HG02943 (cell line): Measurements from ENCODE around the gene MT3.

ENCODE experiments used
- ATAC-seq: cut with Tn5 transposase; IDR thresholded peaks from one replicate; pipeline ENCODE4 v1.9.1; 2021; ENCODE audit warnings: mild to moderate bottlenecking, low read depth, moderate library complexity; ENCODE audit not compliant: unreplicated experiment

Gene MT3

DNA sequence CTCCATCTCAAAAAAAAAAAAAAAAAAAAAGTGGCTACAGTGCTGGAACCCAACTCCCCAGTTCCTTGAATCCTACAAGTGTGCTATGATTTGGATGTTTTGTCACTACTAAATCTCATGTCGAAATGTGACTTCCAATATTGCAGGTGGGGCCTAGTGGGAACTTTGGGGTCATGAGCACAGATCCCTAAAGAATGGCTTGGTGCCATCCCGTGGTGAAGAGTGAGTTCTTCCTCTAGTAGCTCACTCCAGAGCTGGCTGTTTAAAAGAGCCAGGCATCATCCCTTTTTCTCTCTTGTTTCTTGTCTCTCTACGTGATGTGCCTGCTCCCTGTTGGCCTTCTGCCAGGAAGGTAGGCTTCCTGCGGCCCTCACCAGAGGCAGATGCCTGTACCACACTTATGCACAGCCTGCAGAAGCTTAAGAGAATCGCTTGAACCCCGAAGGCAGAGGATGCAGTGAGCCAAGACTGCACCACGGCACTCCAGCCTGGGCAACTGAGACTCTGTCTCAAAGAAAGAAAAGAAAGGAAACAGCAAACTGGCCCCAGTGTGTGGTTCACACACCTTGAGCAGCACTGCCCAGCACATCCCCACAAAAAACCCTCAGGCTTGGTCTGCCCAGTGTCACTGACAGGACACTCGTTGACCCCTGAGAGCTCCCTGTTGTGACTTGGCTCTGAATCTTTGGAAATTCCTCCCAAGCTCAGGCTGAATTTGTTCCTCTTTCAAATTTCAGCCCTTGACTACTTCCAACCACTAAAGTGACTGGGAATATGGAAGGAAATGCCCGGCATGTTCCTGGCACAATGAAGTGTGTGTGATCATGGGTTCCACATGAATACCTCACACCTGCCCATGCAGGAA lies 39.4 kb downstream of the MT3 start:
- ATAC-seq, result no peak

DNA sequence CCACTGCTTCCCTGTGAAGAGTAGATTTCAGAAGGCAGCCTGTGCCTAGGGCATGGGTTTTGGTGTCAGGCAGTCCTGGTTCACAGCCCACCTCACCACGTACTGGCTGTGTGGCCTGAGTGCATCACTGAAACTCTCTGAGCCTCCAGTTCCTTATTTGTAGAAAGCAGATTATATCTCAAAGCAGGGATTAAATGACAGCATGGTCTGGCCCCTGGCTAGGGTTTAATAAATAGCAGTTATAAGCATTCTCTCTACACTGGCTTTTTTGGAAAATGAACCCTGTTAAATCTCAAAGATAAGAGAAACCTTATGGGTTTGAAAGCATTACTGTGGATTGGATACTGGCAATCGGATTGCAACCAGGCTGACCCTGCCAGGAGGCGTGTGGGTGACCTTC lies 40.2 kb downstream of the MT3 start:
- no peak for ATAC-seq

DNA sequence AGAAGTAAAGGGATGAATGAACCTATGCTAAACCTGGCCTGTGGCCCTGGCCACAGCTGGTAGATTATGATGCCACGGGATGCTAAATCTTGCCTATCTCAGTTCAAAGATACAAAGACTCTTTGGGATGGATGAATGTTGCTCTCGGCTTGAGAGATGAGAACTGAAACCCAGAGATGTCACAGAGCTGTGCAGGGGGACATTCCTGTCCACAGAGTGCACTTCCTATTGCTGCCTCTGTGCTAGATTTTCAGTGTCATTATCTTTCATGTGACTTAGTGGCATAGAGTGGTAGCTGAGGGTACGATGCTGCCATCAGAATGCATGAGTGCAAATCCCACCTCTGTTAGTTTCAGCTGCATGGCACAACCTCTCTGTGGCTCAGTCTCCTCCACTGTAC lies 40.8 kb downstream of the MT3 start:
- no peak for ATAC-seq

DNA sequence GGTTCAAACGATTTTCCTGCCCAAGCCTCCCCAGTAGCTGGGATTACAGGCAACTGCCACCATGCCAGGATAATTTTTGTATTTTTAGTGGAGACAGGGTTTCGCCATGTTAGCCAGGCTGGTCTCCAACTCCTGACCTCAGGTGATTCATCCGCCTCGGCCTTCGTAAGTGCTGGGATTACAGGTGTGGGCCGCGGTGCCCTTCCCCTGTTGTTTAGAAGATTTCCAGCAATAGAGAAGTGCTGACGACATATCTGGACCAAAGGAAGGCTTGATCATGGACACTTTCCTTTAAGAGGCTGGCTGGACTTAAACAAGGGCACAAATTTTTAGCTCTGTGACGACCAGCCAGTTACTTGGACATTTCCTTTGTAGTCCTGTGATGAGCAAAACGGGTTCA lies 41.9 kb downstream of the MT3 start:
- no peak for ATAC-seq

DNA sequence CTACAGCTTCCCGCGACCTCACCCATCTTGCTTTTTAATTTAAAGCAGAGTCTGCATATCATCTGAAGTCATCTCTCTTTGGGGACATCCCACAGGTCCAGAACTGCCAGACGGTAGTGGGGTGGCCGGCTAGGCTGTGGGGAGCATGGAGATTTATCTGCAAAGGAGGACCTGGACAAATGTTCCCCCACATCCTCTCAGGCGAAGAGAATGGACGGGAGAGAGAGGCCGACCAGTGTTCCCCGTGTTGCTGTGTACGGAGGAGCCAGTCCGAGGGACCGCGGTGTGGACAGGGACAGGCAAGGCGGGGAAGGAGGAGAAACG lies 42.5 kb downstream of the MT3 start:
- no peak for ATAC-seq

DNA sequence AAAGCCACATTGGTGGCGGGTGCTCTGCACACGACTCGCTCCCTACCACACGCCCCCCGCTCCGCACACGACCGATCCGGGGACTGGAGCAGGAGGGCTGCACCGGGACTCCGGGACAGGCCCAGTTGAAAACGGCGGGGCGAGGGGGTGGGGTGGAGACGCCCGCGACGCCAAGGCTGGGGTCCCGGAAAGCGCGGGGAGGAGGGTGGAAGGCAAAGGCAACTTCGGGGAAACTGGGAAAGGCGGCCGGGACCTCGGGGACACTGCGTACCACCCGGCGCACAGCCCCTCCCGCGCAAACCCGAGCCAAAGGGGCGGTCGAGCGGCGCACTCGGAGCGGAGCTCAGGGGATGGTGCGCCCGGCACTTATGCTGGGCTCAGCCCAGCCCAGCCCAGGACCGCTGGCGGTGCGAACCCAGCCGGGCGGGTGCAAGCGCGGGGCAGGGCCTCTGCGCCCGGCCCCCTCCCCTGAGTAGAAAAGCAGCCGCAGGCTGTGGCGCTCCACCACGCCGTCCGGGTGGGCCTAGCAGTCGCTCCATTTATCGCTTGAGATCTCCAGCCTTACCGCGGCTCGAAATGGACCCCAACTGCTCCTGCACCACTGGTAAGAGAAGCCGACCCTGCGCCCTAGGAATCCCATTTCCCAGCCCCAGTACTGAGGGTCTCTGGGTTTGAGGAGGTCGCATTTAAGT lies 43.0 kb downstream of the MT3 start, which contains the start of gene MT1M:
Gene MT1M (plus strand): TSS at position 504 of the 692 bp plus-strand sequence. CDS start 73 bp downstream, at position 577.
- ATAC-seq, result no peak

DNA sequence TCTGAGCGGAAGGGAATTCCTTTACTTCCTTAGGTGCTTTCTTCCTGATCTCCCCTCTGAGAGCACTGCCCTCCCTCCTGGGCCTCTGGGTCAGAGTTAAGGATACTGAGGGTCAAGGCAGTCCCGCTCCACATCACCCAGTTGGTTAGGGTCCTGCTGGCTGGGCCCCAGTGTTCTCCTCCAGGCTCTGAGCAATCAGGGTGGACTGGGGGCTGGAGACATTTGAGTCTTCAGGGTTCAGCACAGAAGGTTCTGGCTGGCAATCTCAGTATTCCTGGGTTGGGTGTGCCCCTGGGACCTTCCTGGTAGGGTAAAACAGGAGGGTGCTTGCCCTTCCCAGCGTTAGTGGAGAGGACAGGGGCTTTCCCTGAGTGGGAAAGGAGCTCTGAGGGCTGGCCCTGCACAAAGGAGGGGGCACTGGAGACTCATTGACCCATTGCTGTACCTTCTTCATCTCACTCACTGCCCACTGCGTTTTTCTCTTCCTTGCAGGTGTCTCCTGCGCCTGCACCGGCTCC lies 43.6 kb downstream of the MT3 start:
- ATAC-seq, result no peak

DNA sequence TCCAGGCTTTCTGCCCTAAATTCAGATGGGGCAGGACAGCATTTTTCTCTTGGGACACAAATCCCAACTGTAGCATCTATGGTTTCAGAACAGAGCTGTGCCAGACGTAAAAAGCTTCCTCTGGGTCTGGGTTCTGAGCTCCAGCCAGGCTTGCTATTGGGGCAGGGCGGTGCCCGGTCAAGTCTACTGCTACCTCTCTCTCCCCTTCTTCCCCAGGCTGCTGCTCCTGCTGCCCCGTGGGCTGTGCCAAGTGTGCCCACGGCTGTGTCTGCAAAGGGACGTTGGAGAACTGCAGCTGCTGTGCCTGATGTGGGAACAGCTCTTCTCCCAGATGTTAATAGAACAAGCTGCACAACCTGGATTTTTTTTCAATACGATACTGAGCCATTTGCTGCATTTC lies 44.2 kb downstream of the MT3 start:
- ATAC-seq, result no peak

DNA sequence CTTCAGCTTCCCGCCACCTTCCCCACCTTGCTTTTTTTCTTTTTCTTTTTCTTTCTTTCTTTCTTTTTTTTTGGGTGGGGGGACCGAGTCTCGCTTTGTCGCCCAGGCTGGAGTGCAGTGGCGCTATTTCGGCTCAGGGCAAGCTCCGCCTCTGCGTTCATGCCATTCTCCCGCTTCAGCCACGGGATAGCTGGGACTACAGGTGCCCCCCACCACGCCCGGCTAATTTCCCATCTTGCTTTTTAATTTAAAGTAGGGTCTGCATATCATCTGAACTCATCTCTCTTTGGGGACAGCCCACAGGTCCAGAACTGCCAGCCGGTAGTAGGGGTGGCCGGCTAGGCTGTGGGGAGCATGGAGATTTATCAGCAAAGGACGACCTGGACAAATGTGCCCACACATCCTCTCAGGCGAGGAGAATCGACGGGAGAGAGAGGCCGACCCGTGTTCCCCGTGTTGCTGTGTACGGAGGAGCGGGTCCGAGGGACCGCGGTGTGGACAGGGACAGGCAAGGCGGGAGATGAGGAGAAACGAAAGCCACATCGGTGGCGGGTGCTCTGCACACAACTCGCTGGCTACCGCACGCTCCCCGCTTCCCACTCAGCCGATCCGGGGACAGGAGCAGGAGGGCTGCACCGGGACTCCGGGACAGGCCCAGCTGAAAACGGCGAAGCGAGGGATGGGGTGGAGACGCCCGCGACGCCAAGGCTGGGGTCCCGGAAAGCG lies 45.5 kb downstream of the MT3 start:
- no peak for ATAC-seq

DNA sequence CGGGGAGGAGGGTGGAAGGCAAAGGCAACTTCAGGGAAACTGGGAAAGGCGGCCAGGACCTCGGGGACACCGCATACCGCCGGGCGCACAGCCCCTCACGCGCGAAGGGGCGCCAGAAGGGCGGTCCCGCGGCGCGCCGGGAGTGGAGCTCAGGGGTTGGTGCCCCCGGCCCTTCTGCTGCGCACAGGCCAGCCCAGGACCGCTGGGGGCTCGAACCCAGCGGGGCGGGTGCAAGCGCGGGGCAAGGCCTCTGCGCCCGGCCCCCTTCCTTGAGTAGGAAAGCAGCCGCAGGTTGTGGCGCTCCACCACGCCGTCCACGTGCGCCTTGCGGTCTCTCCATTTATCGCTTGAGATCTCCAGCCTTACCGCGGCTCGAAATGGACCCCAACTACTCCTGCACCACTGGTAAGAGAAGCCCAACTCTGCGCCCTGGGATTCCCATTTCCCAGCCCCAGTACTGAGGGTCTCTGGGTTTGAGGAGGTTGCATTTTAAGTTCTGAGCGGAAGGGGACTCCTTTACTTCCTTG lies 46.2 kb downstream of the MT3 start:
- no peak for ATAC-seq

DNA sequence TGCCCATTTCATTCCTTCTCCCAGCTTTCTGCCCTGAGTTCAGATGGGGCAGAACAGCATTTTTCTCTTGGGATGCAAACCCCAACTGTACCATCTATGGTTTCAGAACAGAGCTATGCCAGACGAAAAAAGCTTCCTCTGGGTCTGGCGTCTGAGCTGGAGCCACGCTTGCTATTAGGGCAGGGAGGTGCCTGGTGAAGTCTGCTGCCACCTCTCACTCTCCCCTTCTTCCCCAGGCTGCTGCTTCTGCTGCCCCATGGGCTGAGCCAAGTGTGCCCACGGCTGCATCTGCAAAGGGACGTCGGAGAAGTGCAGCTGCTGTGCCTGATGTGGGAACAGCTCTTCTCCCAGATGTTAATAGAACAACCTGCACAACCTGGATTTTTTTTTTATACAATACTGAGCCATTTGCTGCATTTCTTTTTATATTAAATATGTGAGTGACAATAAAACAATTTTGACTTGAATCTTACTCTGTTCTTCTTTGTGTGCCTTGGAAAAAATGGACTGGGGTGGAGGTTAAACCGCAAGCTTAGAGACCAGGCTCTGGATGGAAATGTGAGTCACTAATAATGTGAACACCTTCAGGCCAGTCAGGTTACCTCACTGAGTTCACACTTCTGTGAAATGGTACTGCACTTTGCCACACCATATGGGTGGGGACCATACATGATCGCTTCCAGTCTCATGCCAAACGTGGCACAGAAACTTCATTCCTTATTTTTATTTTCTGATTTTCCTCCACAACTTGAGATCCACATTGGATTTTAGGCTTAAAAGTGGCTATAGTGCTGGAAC lies 47.5 kb downstream of the MT3 start:
- ATAC-seq, result no peak

DNA sequence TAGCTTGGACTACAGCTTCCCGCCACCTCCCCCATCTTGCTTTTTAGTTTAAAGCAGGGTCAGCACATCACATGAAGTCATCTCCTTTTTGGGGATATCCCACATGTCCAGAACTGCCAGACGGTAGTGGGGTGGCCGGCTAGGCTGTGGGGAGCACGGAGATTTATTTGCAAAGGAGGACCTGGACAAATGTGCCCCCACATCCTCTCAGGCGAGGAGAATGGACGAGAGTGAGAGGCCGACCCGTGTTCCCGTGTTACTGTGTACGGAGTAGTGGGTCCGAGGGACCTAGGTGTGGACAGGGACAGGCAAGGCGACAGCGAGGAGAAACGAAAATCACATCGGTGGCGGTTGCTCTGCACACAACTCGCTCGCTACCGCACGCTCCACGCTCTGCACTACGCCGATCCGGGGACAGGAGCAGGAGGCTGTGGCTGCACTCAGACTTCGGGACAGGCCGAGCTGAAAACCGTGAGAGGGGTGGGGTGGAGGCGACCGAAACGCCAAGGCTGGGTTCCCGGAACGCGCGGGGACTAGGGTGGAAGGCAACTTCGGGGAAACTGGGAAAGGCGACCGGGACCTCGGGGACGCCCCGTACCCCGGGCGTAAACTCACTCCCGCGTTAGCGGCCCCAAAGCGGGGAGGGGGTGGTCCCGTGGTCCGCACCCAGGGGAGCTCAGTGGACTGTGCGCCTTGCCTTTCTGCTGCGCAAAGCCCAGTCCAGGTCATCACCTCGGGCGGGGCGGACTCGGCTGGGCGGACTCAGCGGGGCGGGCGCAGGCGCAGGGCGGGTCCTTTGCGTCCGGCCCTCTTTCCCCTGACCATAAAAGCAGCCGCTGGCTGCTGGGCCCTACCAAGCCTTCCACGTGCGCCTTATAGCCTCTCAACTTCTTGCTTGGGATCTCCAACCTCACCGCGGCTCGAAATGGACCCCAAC lies 48.8 kb downstream of the MT3 start, which contains the start of gene MT1A:
Gene MT1A (plus strand): TSS at position 853 of the 937 bp plus-strand sequence. CDS start 73 bp downstream, at position 926.
- no peak for ATAC-seq

DNA sequence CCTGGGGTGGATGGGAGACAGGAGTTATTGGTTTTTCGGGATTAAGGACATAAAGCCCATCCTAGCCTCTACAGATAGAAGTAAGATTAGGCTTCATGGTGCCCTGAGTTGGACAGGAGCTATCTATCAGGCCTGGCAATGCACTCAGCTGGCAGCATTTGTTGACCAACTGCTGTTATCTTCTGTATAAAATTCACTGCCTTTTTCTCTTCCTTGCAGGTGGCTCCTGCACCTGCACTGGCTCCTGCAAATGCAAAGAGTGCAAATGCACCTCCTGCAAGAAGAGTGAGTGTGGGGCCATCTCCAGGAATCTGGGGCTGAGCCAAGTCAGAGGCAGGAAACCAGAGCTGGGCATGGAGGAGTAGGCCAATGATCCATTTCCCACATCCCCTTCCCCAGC lies 49.7 kb downstream of the MT3 start:
- ATAC-seq, result no peak

DNA sequence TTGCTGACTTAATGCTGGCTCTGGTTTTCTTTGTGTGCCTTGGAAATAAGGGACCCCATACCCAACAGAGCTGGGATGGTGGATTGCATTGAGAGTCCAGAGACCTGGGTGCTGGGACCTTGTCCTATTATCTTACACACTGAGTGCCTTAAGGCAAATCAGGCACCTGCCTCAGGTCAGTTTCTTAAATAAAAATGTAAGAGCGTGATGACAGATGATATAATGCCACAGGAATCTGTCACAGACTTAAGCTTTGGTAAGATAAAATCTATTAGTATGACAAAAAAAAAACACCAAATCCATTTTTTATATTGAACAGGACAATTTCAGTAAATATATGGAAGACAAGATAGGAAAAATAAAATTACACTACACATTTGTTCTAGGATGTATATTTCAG lies 50.7 kb downstream of the MT3 start:
- ATAC-seq, result no peak
